Prostate gland (tissue), 2 donors: ENCODE data around the gene PEX19.

Experiments used
- CTCF ChIP-seq, 4 experiments: fragments of 200-600 bp in 2 of 4; fragments of 450-650 bp in 2 of 4; sonication (generic) in 2 of 4; IDR thresholded peaks; 1 replicate in 3 of 4; 2 replicates in 1 of 4; pipeline ENCODE4 v1.5.1; 2016 to 2019; ENCODE audit warnings: antibody characterized with exemption in 4 of 4, mild to moderate bottlenecking in 2 of 4, moderate library complexity in 2 of 4
- POLR2A ChIP-seq: fragments of 450-650 bp; IDR thresholded peaks from one replicate; pipeline ENCODE4 v1.6.1; 2016; ENCODE audit warnings: antibody characterized with exemption, mild to moderate bottlenecking
- POLR2AphosphoS5 ChIP-seq: sonication (generic); formaldehyde crosslinking; IDR thresholded peaks from one replicate; pipeline ENCODE4 v1.6.1; 2017; ENCODE audit warnings: antibody characterized with exemption

GRCh38 chr1:160271025-160271424 is 13.9 kb downstream of the PEX19 start:
- no peak for TF ChIP-seq CTCF (IDR thresholded peaks at IDR 0.05)
- no peak for TF ChIP-seq POLR2AphosphoS5
- no peak for TF ChIP-seq POLR2A
